WTC11 (cell line): ENCODE data around the gene CAST. TPM values are rescaled to one million over a fixed set of nuclear protein-coding genes. Genes with fewer than 3 reads are reported as not detected.

Source experiments
- ATAC-seq: fragments of 200-7000 bp; cut with Tn5 transposase; 2 replicates; pipeline ENCODE4 v1.10.0; 2021; ENCODE audit warnings: mild to moderate bottlenecking, moderate library complexity
- CTCF ChIA-PET: fragments of 300-600 bp; sonication (Branson Sonifier 250); formaldehyde crosslinking; loops from one replicate; lab custom pipeline; 2021; ENCODE audit warnings: antibody characterized with exemption; lab: Charles Lee
- POLR2A ChIA-PET: fragments of 350-600 bp; sonication (Branson Sonifier 250); formaldehyde crosslinking; loops from one replicate; lab custom pipeline; 2021; ENCODE audit warnings: antibody characterized with exemption; lab: Charles Lee
- DNase-seq: peaks from one replicate; pipeline ENCODE4 v3.0.0; 2021; ENCODE audit warnings: low spot score
- H3K27ac Mint-ChIP-seq: 2 replicates; pipeline ENCODE4 v1.8.0; 2021; ENCODE audit warnings: mixed read lengths
- H3K27me3 Mint-ChIP-seq: 2 replicates; pipeline ENCODE4 v1.8.0; 2021; ENCODE audit warnings: low read depth, mild to moderate bottlenecking, moderate library complexity, mixed read lengths
- H3K36me3 Mint-ChIP-seq: 2 replicates; pipeline ENCODE4 v1.8.0; 2021; ENCODE audit warnings: mixed read lengths
- H3K4me1 Mint-ChIP-seq: 2 replicates; pipeline ENCODE4 v1.8.0; 2022; ENCODE audit warnings: mixed read lengths
- H3K4me3 Mint-ChIP-seq: 2 replicates; pipeline ENCODE4 v1.8.0; 2021; ENCODE audit warnings: mild to moderate bottlenecking, moderate library complexity, mixed read lengths
- H3K9me3 Mint-ChIP-seq: 2 replicates; pipeline ENCODE4 v1.8.0; 2021; ENCODE audit warnings: mixed read lengths
- ATF3 ChIP-seq: sonication (generic); formaldehyde crosslinking; conservative IDR thresholded peaks from 2 replicates; pipeline ENCODE4 v1.8.1; 2022; ENCODE audit warnings: mild to moderate bottlenecking, missing genetic modification reagents
- FOXK1 ChIP-seq: sonication (generic); formaldehyde crosslinking; IDR thresholded peaks from 2 replicates; pipeline ENCODE4 v1.8.0; 2022; ENCODE audit warnings: mild to moderate bottlenecking, moderate library complexity, missing genetic modification reagents
- GRHL2 ChIP-seq: fragments of 250-450 bp; sonication (Bioruptor Pico); IDR thresholded peaks from 2 replicates; pipeline ENCODE4 v1.8.0; 2022; ENCODE audit warnings: mild to moderate bottlenecking, moderate library complexity; ENCODE audit not compliant: insufficient replicate concordance, severe bottlenecking
- JAZF1 ChIP-seq: fragments of 250-450 bp; sonication (Bioruptor Pico); IDR thresholded peaks from 2 replicates; pipeline ENCODE4 v1.9.0; 2021; ENCODE audit warnings: moderate library complexity, mild to moderate bottlenecking, inconsistent platforms
- KAT7 ChIP-seq: sonication (generic); formaldehyde crosslinking; IDR thresholded peaks from 2 replicates; pipeline ENCODE4 v1.8.1; 2023; ENCODE audit warnings: missing genetic modification reagents, mild to moderate bottlenecking, borderline replicate concordance
- NFATC4 ChIP-seq: fragments of 250-450 bp; sonication (Bioruptor Pico); IDR thresholded peaks from 2 replicates; pipeline ENCODE4 v1.9.0; 2021; ENCODE audit warnings: mild to moderate bottlenecking
- NFYB ChIP-seq: sonication (generic); formaldehyde crosslinking; conservative IDR thresholded peaks from 2 replicates; pipeline ENCODE4 v1.8.0; 2022; ENCODE audit warnings: low read depth, missing genetic modification reagents
- NR2C2 ChIP-seq: sonication (generic); formaldehyde crosslinking; IDR thresholded peaks from 2 replicates; pipeline ENCODE4 v1.8.0; 2022; ENCODE audit warnings: mild to moderate bottlenecking, missing genetic modification reagents
- NR3C1 ChIP-seq: sonication (generic); formaldehyde crosslinking; conservative IDR thresholded peaks from 2 replicates; pipeline ENCODE4 v1.8.1; 2023; ENCODE audit warnings: low read depth, mild to moderate bottlenecking, missing genetic modification reagents
- RELA ChIP-seq: sonication (generic); formaldehyde crosslinking; IDR thresholded peaks from 2 replicates; pipeline ENCODE4 v1.8.1; 2022; ENCODE audit warnings: missing genetic modification reagents, mild to moderate bottlenecking, borderline replicate concordance
- SOX15 ChIP-seq: fragments of 250-450 bp; sonication (Bioruptor Pico); IDR thresholded peaks from 2 replicates; pipeline ENCODE4 v1.9.0; 2021; ENCODE audit warnings: mild to moderate bottlenecking
- SP1 ChIP-seq: sonication (generic); formaldehyde crosslinking; conservative IDR thresholded peaks from 2 replicates; pipeline ENCODE4 v1.8.1; 2022; ENCODE audit warnings: missing genetic modification reagents
- ZBTB43 ChIP-seq: sonication (generic); formaldehyde crosslinking; IDR thresholded peaks from 2 replicates; pipeline ENCODE4 v1.8.1; 2023; ENCODE audit warnings: mild to moderate bottlenecking, missing genetic modification reagents
- ZNF232 ChIP-seq: sonication (generic); formaldehyde crosslinking; IDR thresholded peaks from 2 replicates; pipeline ENCODE4 v1.8.0; 2022; ENCODE audit warnings: mild to moderate bottlenecking, missing genetic modification reagents
- ZNF281 ChIP-seq: sonication (generic); formaldehyde crosslinking; IDR thresholded peaks from 2 replicates; pipeline ENCODE4 v1.8.0; 2023; ENCODE audit warnings: mild to moderate bottlenecking, missing genetic modification reagents
- total RNA-seq: library from RNA; stranded (reverse); gene quantifications from 3 replicates; pipeline ENCODE4 v1.2.3, GENCODE V29; 2021
- TF ChIP-seq, protein P1 (sequence below): sonication (generic); formaldehyde crosslinking; IDR thresholded peaks from 2 replicates; pipeline ENCODE4 v1.8.1; 2022; ENCODE audit warnings: mild to moderate bottlenecking, moderate library complexity, missing genetic modification reagents
- TF ChIP-seq, protein P2 (sequence below): sonication (generic); formaldehyde crosslinking; IDR thresholded peaks from 2 replicates; pipeline ENCODE4 v1.8.1; 2023; ENCODE audit warnings: mild to moderate bottlenecking, missing genetic modification reagents, moderate library complexity
- TF ChIP-seq, protein P3 (sequence below): sonication (generic); formaldehyde crosslinking; IDR thresholded peaks from 2 replicates; pipeline ENCODE4 v1.8.0; 2023; ENCODE audit warnings: missing genetic modification reagents
- TF ChIP-seq, protein P4 (sequence below): sonication (generic); formaldehyde crosslinking; conservative IDR thresholded peaks from 2 replicates; pipeline ENCODE4 v1.8.1; 2023; ENCODE audit warnings: mild to moderate bottlenecking, low read depth, missing genetic modification reagents, moderate library complexity

The CAST gene
- total RNA-seq, 1 experiment from 2014 or later = 40.0 TPM

DNA sequence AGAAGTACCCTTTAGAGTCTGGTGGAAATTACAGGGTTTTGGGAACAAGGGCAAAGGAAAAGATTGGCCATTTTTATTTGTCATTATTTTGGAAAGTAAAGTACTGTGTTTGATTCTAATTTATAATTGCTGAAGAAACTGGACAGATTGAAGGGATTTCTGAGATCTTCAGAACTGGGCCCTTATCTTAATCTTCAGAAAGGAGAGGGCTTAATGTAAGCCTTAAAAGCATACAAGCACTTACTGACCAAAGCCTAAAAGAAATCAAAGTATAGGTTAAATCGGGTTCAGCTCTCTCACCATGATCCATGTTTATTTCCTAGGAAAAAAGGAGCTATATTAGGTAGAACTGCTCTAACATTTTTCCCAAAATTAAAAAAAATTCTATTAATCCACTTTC, 109.9 kb downstream of the CAST start (continued):
- TF ChIP-seq NR3C1 (no peak), ATF3 (CRISPR knock-in tag) (no peak)
- TF ChIP-seq, all 79 proteins: peak for 0

DNA sequence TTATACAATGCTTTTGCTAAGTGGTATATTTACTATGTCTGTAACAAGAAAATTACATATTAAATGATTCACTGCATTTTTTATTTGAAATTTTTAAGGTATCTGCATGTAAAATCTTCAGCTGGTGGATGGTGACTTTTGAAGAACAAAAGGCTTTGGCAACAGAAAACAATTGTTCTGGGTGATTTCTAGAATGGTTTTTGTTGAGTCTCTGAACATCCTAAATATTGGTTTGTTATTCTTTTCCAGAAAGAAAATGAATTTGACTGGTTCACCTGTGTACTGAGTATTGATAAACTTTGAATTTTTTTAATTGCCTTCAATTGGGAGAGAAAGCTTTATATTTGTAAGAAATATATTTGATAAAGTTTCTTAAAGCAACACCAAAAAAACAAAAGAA, 110.4 kb downstream of the CAST start:
- peaks cover 9% of the 10 kb centered on the region for H3K4me1 Mint-ChIP-seq
- H3K27me3 Mint-ChIP-seq = no peaks in the 10 kb centered on the region
- CTCF ChIA-PET = interaction anchor here (1.7 kb wide), 1 partner anchor 20 kb away, joined by 4 read pairs; no protein-coding TSS in a partner anchor
- ATAC-seq = no peak
- no peak for TF ChIP-seq JAZF1 (CRISPR knock-in tag)
- TF ChIP-seq NFYB (CRISPR knock-in tag) = no peak
- TF ChIP-seq, protein P1, sequence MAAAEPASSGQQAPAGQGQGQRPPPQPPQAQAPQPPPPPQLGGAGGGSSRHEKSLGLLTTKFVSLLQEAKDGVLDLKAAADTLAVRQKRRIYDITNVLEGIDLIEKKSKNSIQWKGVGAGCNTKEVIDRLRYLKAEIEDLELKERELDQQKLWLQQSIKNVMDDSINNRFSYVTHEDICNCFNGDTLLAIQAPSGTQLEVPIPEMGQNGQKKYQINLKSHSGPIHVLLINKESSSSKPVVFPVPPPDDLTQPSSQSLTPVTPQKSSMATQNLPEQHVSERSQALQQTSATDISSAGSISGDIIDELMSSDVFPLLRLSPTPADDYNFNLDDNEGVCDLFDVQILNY (CRISPR knock-in tag) = no peak
- TF ChIP-seq RELA (CRISPR knock-in tag) = no peak
- no peak for TF ChIP-seq ZBTB43 (CRISPR knock-in tag)
- TF ChIP-seq KAT7 (CRISPR knock-in tag) = no peak
- TF ChIP-seq ZNF281 = no peak
- TF ChIP-seq ATF3 (CRISPR knock-in tag) = no peak
- TF ChIP-seq SP1 (CRISPR knock-in tag) = no peak
- TF ChIP-seq, protein P2, sequence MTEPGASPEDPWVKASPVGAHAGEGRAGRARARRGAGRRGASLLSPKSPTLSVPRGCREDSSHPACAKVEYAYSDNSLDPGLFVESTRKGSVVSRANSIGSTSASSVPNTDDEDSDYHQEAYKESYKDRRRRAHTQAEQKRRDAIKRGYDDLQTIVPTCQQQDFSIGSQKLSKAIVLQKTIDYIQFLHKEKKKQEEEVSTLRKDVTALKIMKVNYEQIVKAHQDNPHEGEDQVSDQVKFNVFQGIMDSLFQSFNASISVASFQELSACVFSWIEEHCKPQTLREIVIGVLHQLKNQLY (CRISPR knock-in tag) = no peak
- H3K27ac Mint-ChIP-seq = no peak overlapping the region
- H3K4me3 Mint-ChIP-seq = no peak overlapping the region
- POLR2A ChIA-PET = no interaction called here
- no peaks in the 10 kb centered on the region for H3K9me3 Mint-ChIP-seq
- peaks cover 23% of the 10 kb centered on the region for H3K36me3 Mint-ChIP-seq
- DNase-seq = no peak

DNA sequence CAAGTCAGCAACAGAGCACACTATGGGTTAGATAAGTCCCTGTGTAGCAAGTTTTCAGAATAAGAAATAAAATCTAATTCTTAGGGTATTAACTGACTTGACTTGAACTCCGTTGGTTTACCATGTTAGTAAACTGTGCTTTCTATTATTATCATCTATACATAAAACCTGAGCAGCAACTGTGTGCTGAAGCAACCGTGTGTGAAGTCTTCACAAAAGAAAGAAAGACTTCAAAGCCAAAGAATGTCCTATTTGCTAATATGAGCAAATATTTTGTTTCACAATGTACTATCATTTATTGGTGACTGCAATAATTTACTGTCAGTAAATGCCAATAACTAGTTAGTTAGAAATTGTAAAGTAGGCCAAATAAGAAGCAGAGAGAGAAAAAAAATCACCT, 112.9 kb downstream of the CAST start:
- CTCF ChIA-PET = interaction anchor here (1.1 kb wide), 1 partner anchor 23 kb away, joined by 3 read pairs; no protein-coding TSS in a partner anchor
- no peak for DNase-seq
- Mint-ChIP-seq H3K27ac (no peak overlapping the region), H3K9me3 (no peaks in the 10 kb centered on the region)
- TF ChIP-seq, protein P3, sequence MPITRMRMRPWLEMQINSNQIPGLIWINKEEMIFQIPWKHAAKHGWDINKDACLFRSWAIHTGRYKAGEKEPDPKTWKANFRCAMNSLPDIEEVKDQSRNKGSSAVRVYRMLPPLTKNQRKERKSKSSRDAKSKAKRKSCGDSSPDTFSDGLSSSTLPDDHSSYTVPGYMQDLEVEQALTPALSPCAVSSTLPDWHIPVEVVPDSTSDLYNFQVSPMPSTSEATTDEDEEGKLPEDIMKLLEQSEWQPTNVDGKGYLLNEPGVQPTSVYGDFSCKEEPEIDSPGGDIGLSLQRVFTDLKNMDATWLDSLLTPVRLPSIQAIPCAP (CRISPR knock-in tag) = no peak
- TF ChIP-seq, all 79 proteins: peak for 0
- Mint-ChIP-seq H3K36me3 (peaks cover 8% of the 10 kb centered on the region), H3K4me1 (no peaks in the 10 kb centered on the region), H3K27me3 (no peaks in the 10 kb centered on the region), H3K4me3 (no peak overlapping the region)
- POLR2A ChIA-PET = no interaction called here
- no peak for ATAC-seq

GRCh38 chr5:96775689-96776088, 113.5 kb downstream of the CAST start:
- no peaks in the 10 kb centered on the region for H3K9me3 Mint-ChIP-seq
- ChIA-PET CTCF (interaction anchor here (1.0 to 1.1 kb wide), 2 partner anchors 23 to 93 kb away, joined by 3 read pairs; no protein-coding TSS in a partner anchor), POLR2A (no interaction called here)
- H3K27ac Mint-ChIP-seq = peak overlapping the region; percentile 32; the same call in 1 of the 2 replicates
- no peaks in the 10 kb centered on the region for H3K4me1 Mint-ChIP-seq
- no peak overlapping the region for H3K4me3 Mint-ChIP-seq
- peaks cover 5% of the 10 kb centered on the region; the same call in 1 of the 2 replicates for H3K36me3 Mint-ChIP-seq
- no peak for DNase-seq
- no peaks in the 10 kb centered on the region for H3K27me3 Mint-ChIP-seq
- TF ChIP-seq ZNF232 (CRISPR knock-in tag) (no peak), NFATC4 (CRISPR knock-in tag) (no peak), SOX15 (CRISPR knock-in tag) (no peak), NR3C1 (no peak), GRHL2 (CRISPR knock-in tag) (no peak), FOXK1 (CRISPR knock-in tag) (no peak), NR2C2 (no peak)
- TF ChIP-seq, protein P4, sequence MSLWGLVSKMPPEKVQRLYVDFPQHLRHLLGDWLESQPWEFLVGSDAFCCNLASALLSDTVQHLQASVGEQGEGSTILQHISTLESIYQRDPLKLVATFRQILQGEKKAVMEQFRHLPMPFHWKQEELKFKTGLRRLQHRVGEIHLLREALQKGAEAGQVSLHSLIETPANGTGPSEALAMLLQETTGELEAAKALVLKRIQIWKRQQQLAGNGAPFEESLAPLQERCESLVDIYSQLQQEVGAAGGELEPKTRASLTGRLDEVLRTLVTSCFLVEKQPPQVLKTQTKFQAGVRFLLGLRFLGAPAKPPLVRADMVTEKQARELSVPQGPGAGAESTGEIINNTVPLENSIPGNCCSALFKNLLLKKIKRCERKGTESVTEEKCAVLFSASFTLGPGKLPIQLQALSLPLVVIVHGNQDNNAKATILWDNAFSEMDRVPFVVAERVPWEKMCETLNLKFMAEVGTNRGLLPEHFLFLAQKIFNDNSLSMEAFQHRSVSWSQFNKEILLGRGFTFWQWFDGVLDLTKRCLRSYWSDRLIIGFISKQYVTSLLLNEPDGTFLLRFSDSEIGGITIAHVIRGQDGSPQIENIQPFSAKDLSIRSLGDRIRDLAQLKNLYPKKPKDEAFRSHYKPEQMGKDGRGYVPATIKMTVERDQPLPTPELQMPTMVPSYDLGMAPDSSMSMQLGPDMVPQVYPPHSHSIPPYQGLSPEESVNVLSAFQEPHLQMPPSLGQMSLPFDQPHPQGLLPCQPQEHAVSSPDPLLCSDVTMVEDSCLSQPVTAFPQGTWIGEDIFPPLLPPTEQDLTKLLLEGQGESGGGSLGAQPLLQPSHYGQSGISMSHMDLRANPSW = no peak
- TF ChIP-seq, protein P2 (CRISPR knock-in tag) = no peak
- no peak for ATAC-seq
